HG03060 (cell line): ENCODE results near the gene STAG1.
"Not testable (repeated sequence)": the region's sequence is repeated elsewhere in the genome, so short reads cannot be mapped to it uniquely, and the experiment has no call there.

Experiments
- ATAC-seq: cut with Tn5 transposase; IDR thresholded peaks from one replicate; pipeline ENCODE4 v1.9.1; 2021; ENCODE audit warnings: low read depth, moderate number of reproducible peaks; ENCODE audit not compliant: unreplicated experiment

STAG1 gene

GRCh38 chr3:136709775-136710174, 42.4 kb downstream of the STAG1 start:
- ATAC-seq: not testable (repeated sequence)

- ATAC-seq: no peak
These were observed 43.7 kb downstream of the STAG1 start for GRCh38 chr3:136708333-136708985.

- ATAC-seq: no peak
These were observed 48.7 kb downstream of the STAG1 start for GRCh38 chr3:136703429-136703828.

- no peak for ATAC-seq
These were observed 52.8 kb downstream of the STAG1 start for GRCh38 chr3:136699271-136699828.

GRCh38 chr3:136698361-136698760, 53.8 kb downstream of the STAG1 start:
- no peak for ATAC-seq

GRCh38 chr3:136696797-136697196, 55.4 kb downstream of the STAG1 start:
- no peak for ATAC-seq

GRCh38 chr3:136694321-136694720, 57.9 kb downstream of the STAG1 start:
- ATAC-seq: no peak

- ATAC-seq: no peak
These were observed 61.6 kb downstream of the STAG1 start for GRCh38 chr3:136690599-136690998.

- ATAC-seq: no peak
These were observed 66.3 kb downstream of the STAG1 start for GRCh38 chr3:136685882-136686281.

GRCh38 chr3:136682740-136683312, 69.4 kb downstream of the STAG1 start:
- no peak for ATAC-seq

GRCh38 chr3:136678981-136679380, 73.2 kb downstream of the STAG1 start:
- no peak for ATAC-seq

- no peak for ATAC-seq
These were observed 76.2 kb downstream of the STAG1 start for GRCh38 chr3:136676009-136676408.

- ATAC-seq: no peak
These were observed 76.9 kb downstream of the STAG1 start for GRCh38 chr3:136675150-136675858.

- no peak for ATAC-seq
These were observed 79.7 kb downstream of the STAG1 start for GRCh38 chr3:136672457-136672856.

- ATAC-seq: no peak
These were observed 80.3 kb downstream of the STAG1 start for GRCh38 chr3:136671921-136672320.

- no peak for ATAC-seq
These were observed 82.0 kb downstream of the STAG1 start for GRCh38 chr3:136670166-136670565.

- ATAC-seq: no peak
These were observed 85.1 kb downstream of the STAG1 start for GRCh38 chr3:136667081-136667480.

- ATAC-seq: not testable (repeated sequence)
These were observed 85.9 kb downstream of the STAG1 start for GRCh38 chr3:136666301-136666700.

- ATAC-seq: no peak
These were observed 87.4 kb downstream of the STAG1 start for GRCh38 chr3:136664771-136665170.

GRCh38 chr3:136661282-136661681, 90.9 kb downstream of the STAG1 start:
- ATAC-seq: no peak

GRCh38 chr3:136658946-136659682, 93.1 kb downstream of the STAG1 start:
- ATAC-seq: no peak
